GM18861 (cell line): Measurements from ENCODE around the gene BCCIP.

Experiments used
- ATAC-seq: cut with Tn5 transposase; IDR thresholded peaks from one replicate; pipeline ENCODE4 v1.9.1; 2021; ENCODE audit not compliant: unreplicated experiment

Gene BCCIP

DNA sequence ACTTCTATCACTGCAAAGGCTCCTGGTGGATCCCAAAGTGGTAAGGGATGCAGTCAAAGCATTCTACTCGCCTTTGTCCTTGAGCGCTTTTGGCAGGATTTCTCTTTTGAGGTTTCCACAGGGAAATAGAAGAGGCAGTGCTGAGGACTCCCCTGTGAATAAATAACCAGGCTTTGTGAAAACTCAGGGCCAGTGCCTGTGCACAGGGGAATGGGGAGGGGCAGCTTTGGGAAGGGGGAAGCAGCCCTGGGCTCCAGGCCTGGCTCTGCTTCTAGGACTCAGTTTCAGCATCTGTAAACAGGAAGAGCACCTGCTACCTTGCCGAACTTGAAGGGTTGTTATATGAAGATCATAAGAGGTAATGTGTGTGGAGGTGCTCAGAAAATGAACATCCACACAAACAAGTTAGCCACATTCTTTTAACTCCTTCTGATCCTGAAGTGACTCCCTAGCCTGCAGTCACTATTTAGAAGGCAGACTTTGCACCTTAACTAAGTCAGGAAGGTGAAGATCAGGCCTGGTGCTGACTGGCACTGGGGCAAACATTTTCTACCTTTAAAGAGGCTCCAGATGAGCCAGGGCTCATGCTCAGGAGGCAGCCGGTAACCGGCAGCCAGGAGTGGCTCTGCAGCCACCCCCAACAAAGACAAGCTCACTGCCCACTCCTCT, 25.2 kb upstream of the BCCIP start:
- no peak for ATAC-seq

DNA sequence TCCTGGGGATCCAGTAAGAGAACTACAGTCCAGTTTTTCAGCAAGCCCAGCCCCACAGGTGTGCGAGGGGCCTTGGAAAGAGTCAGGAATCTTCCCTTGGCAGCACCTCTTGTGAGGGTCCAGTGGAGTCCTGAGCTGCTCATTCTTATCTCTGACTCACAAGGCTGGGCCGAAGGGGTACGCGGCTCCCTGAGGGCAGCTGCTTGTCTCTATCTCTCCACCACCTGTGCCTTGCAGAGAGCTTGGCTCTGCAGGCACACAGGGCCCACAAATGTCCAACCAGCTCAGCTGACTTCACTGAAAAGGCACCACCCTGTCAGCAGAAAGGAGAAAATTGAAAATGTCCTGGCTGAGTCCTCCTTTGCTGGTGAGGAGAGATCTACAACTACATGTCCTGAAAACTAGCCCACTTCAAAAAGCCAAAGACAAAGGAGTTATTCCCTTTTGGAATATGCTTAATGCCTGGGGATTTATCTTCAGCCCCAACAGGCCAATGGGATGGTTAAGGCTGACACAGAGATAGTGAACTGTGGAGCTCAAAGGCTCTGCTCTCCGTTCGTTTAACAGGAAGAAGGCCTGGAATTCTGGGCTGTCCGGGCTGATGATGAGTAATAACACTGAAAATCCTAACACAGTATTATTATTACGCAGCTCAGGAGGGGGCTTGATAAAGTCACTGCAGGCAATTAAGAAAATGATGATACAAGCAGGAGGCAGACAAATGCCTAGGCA, 23.7 kb upstream of the BCCIP start:
- no peak for ATAC-seq

DNA sequence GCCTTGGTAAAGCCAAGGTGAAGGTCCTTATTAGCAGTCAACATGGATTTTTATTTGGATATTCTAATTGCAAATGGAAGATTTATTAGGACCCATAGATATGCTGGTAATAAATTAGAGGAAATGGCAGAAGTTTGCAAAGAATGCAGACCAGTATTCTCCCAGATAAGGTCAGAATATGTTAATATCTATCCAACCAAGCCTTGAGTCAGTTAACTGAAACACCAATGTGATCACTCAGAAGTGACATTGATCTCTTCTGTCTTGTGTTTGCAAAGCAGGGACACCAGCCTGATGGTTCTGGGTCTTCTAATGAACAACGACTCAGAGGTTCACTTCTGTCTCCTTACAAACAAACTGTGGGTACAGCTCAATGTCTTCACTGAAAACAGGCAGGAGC, 21.8 kb upstream of the BCCIP start:
- ATAC-seq: no peak

DNA sequence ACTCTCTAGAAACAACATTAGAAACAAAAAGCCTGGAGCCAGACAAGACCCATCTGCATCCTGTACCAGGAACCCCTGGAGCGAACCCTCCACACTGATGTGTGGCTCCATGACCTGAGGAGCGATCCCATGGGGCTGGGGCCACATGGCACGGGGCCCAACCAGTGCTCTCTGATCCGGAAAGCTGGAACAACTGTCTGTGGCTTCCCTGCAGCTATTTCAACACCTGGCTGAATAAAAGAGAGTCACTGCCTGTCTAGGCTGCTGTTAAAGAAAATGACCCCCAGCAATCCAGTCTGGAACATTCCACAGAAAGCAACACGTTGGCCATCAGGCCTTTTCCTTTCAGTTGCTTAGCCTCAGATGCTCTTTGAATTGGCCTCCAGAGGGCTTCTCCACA, 21.2 kb upstream of the BCCIP start:
- no peak for ATAC-seq

DNA sequence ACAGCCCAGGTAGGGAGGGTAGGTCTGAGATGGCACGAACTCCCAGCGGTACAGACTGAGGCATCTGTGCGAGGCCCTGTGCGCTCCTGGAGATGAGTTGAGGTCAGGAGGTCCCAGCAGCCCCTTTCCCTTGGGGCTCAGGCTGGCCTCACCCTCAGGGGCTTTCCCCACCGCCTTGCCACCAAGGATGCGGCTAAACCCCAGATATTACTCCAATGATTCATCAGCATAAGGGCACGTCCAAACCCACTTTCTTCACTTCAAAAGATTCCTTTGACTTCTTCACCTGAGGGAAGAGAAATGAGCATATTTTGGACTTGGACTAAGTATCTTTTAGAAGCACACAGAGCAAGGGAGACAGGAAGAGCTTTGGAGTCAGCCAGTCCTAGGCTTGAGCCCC, 20.6 kb upstream of the BCCIP start:
- no peak for ATAC-seq

DNA sequence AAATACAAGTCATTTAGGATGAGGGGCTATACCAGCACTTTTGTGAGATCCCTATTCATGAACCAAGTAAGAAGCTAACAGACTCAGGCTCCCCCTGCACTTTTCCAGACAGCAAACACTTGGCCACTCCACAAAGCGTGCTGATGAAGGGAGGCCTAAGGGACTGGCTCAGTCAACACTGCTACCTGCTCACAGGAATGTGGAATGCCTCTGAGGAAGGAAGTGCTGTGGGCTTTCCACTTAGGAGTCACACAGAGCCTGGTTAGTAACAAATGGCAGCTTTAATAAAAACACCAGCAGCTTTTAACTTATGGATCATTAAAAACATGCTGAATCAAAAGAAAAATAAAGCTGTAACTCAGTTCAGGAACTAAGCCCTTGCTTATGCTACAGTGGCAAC, 15.3 kb upstream of the BCCIP start:
- ATAC-seq: no peak

DNA sequence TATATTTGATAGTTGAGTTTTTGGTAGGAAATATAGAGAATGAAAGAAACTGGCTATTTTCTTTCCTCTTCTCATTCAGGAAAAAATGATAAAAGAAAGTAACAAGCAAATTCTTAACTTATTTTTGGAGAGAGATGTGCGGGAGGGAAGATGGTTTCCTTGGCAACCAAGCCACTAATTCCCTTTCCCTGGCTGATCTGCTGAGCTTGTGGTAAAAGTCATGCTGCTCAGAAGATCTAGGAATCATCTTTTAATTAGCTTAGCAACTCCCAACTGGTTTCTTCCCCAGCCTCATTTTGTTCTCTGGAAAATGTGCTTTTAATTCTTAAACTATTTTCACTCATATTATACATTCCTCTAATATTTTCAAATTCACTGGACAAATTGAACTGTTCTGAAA, 12.1 kb upstream of the BCCIP start:
- ATAC-seq: no peak

DNA sequence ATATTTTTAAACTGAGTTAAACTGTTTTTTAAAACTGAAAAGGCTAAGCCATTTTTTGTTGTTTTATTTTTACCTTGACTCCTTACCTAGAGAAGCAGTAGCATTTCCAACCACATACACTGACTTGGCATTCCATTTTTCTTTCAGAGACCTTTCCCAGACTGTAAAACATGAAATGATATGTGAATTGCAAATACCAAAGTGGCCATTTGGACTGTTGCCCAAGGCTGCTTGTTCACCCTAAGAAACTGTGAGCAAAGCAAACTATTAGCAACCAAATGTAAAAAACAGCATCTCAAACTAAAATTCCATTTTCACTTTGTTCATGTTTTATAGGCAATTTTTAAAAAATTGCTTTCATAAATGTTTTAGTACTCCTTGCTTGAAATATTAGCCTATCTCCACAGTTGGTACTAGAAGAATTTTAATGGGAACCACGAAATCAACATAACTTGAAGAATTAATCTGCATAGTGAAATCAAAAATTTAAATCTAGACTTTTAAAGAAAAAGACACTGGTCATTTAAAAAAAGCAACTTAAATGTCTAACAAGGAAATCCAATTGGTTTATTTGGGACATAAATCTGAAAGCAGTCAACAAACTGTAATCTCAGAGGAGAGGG, 11.1 kb upstream of the BCCIP start:
- no peak for ATAC-seq

DNA sequence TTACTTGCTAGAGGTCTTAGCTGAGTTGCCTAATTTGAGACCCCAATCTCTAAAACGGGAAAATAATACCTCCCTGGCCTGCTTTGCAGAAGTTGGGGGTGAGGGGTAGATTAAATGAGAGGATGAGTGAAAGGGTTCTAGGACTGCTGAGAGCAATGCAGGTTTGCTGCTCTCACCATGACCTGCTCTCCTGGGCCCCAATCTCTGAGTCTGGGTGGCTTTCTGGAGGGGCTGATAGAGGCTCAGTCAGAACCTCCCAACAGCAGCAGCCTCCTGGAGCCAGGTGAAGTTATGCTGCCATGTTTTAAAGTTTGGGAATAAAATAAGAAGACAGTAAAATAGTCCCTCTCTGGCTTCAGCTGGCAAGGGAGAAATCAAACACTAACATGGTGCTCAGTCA, 7.6 kb upstream of the BCCIP start:
- ATAC-seq: no peak

DNA sequence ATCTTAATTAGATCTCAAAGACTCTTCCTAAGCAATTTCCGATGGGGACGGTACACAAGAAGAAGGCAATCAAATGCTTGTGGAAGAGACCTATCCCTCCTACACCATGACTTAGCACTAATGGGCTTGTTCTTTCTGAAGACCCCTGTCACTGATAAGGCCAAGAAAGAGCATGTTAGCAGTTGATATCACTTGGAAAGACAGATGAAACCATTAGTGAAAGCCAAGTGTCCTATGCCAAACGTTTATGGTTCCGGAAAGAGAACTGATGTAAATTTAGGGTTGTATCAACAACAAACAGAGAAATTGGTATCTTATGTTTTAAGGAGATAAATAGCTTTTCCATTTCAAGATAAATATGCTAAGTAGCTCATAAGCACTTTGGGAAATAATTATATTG, 6.8 kb upstream of the BCCIP start:
- no peak for ATAC-seq

DNA sequence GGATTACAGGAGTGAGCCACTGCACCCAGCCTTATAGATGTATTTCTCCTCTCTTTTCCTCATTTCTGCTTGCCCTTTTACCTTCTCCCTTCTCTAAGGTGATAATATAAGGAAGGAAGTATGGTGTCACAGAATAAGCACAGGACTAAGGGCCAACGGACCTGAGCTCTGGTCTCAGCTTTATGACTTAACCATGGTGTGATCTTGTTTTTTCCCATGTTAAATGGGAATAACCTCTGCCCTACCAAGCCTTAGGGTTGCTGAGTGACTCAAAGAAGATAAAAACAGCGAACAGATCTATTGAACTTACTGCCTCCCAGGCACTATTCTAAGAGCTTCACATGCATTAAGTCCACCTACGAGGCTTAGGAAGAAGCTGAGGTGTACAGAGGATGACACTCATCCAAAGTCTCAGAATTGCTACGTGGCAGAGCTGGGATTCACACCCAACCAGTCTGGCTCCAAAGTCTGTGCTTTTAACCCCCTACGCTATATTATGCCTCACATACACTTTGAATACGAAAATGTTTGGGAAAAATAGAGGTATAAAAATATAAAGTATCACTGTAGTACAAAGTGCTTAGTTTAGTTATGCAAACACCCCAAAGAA, 5.9 kb upstream of the BCCIP start:
- ATAC-seq: no peak

DNA sequence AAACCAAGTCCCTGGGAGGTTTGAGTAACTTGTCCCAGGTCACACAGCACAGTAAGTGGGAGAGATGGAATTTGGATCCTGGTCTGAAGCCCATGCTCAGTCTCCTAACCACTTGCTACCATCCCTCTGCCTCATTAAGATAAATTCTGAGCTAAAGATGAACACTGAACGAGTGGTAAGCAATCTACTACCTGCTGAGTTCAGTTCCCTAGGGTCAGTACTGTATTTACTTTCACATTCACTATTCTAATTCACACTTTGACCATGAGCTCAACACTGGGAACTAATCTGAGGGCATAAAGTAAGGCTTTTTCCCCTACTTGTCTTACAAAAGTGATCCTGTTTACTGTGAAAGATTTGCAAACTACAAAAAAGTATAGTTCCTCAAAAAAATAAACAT, 2.6 kb upstream of the BCCIP start:
- ATAC-seq: peak; percentile 66

DNA sequence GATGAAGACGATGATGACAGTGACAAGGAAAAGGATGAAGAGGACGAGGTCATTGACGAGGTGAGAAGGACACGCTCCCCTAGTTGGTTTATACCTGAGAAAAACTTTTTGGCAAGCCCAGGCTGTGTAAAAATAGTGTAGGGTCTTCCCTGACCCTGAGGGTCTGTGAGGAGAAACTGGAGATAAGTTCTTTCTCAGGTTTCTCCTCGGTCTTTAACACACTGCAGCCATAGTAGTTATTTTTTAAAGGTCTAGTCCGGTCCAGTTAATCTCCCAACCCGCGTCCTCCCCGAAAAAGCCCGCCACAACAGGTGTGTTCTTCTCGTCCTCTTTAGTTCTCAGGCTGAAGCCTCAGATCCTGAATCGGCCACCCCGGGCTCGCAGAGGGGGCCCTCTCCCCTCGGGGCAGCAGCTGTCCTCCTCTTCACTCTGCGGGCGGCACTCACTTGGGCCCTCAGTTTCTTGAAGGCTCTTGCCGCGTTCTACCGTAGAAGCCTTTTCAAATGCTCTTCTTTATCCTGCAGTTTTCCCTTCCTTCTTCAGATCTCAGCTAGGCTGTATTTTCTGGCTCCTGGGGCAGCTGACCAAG, 411 bp downstream of the BCCIP start:
- ATAC-seq: no peak

DNA sequence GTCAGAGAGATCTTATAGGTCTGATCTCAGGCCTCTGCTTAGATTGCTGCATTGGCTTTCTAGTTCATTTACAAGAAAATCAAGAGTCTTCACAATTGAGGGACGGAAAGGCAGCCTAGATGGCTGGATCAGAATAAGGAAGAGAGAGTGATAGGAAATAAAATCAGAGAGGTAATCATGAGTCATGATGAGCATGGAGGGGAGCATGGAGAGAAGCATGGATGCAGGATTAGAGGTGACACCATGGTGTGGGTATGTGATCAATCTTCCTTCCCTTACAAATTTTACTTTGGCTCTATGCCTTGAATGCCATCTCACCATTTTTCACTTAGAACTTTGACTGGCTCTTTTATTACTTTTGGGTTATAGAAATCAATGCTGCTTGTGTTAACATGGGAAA, 1.4 kb downstream of the BCCIP start:
- no peak for ATAC-seq

DNA sequence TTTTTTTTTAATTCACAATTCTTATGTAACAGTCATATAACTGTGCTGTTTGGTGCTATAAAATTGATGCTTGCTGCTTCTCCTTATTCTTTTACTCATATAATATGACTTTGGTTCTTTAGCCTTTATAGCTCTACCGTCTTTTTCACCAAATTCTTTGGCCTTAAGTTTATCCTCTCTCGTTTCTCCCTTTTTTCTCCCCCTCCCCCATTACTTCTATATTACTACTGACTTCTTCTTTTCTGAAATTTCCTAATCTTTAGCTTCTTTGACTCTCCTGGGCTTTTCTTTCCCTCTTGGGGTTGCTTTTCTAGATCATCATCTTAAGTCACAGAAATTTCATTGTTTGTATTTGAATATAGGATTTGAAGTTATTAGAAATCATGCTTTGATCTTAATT, 3.8 kb downstream of the BCCIP start:
- no peak for ATAC-seq

DNA sequence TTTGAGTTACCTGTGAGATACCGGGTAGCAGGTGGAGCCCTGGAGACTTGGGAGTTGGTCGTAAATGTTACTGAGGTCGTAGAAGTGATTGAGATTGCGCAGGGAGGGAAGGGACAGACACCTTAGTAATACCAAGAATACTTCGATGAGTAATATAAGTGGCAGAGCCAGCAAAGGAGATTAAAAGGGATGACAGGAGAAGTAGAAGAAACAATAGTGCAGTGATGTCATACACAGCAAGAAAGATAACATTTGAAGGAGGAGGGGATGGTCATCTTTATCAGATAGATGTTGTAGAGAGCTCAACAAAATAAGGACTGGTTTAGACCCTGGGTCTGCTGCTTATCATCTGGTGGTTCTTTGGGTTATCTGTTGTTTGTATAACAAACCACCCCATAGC, 5.0 kb downstream of the BCCIP start:
- no peak for ATAC-seq

DNA sequence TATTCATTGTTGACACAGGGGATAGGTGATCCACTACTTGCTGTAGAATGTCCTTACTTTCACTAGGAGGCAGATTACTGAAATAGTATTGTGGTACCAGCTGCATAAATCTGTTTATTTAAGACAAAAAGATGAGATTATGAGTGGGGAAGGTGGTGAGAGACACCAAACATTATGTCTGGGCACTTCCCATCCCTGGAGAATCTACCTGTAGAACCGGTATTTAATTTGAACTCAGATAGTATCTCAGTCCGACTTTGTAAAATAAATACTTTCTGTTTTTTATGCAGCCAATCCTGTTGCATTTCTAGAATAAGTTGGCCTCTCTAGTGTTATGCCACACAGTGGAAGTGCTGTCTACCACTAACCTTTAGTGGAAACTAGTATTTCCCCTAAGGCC, 13.4 kb downstream of the BCCIP start:
- no peak for ATAC-seq

DNA sequence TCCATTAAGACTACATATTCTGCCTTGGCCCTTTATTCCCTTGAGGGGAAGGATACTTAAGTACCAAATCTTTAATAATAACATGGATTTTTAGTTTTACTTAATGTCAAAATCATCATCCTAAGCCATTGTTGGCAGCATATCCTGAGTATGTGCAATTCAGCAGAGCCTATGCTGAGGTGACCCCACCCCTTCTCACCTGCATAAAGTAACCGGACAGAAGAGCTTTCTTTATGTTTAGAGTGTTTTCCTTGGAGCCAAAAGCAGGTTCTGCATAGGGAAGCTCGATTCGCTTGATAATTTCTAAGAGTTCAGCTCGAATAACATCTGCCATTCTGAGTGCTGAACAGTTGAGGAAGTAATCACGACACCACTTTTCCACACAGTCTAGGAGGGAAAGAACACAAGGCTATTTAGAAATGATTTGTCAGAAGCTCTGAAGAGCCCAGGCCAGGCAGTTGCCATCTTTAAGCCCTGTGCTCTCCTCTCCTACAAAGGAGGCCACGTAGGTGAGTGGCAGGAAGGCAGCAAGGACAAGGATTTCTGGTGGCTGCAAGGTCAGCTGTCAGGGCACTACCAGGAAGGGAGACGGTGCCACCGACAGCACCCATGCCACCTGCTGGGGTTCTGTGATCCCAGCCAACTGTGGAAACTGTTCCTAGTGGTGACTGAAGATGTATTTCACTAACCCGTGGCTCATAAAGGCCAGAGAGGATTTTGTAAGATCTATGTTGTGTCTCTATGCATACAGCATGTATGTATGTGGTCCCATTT, 15.6 kb downstream of the BCCIP start:
- ATAC-seq: no peak

DNA sequence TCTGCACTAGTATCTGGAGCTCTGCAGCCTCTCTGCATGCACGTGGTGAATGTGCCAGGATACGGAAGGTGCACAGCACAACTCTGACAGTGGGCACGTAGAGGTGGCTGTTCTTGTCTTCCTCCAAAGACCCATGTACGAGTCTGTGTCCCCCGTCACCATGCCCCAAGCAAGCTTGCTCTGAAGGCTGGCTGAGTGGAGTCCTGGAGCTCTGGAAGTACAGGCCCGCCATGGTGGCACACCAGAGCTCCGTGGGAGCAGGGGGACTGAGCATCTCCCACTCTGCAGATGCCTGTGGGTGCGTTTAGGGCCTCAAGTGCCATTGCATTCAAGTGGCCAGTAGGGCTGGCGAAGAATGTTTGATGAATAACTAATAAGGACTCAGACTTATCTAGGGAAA, 17.1 kb downstream of the BCCIP start:
- ATAC-seq: no peak

DNA sequence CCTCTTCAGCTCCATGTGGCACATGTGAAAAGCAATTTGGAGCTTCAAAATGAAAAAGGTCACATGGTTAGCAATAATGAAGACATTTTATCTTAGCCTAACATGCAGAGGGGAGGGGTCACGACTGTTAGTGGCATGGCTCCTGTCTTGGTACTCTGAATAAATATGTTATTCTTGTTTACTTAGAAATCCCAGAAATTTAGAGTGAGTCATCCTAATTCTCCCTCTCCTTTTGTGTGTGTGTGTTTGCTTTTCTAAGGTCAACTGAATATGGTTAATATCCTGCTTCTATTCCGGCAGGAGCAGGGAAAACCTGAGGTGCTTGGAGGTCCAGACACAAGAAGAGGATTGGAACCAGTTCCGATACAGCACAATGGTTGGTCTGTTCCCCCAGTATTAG, 17.6 kb downstream of the BCCIP start:
- no peak for ATAC-seq
